Keratinocyte (primary cell): ENCODE results near the gene ENDOU.

Experiments used
- CTCF ChIP-seq, 3 experiments: IDR thresholded peaks in 1 of 3; conservative IDR thresholded peaks in 1 of 3; optimal IDR thresholded peaks in 1 of 3; 2 replicates in 2 of 3; 3 replicates in 1 of 3; pipeline versions ENCODE3 to v1.5.1; 2011; ENCODE audit warnings: low read length in 3 of 3, mild to moderate bottlenecking in 3 of 3, moderate library complexity in 2 of 3, control low read depth in 1 of 3, inconsistent platforms in 1 of 3; ENCODE audit not compliant: insufficient read depth in 2 of 3; ENCODE audit errors: extremely low read depth in 1 of 3
- EZH2 ChIP-seq: IDR thresholded peaks from one replicate; pipeline ENCODE4 v1.6.1; 2012; ENCODE audit warnings: inconsistent platforms, mild to moderate bottlenecking, low read length, moderate library complexity

- no peak for TF ChIP-seq CTCF (optimal IDR thresholded peaks at IDR 0.05 in 1 of 3, IDR thresholded peaks at IDR 0.05 in 1 of 3, conservative IDR thresholded peaks at IDR 0.05 in 1 of 3; ENCODE audit: extremely low read depth in 1 of 3, insufficient read depth in 2 of 3, low read length in 3 of 3)
- TF ChIP-seq EZH2 = no peak
Observed at GRCh38 chr12:47737936-47738594, 12.8 kb upstream of the ENDOU start.
